HepG2 (cell line): ENCODE results near the gene NKX1-1. TPM values are rescaled to one million over a fixed set of nuclear protein-coding genes. Genes with fewer than 3 reads are reported as not detected.
"Not testable (repeated sequence)": the region's sequence is repeated elsewhere in the genome, so short reads cannot be mapped to it uniquely, and the experiment has no call there.

Experiments used
- ATAC-seq: fragments of 200-7000 bp; cut with Tn5 transposase; 3 replicates; pipeline ENCODE4 v1.9.1; 2020; ENCODE audit warnings: mild to moderate bottlenecking, moderate library complexity
- BruUV-seq: library from RNA; stranded (reverse); fragments of 400-500 nt; replicated peaks from 2 replicates; lab custom pipeline; 2021; lab: Mats Ljungman, UMichigan
- CTCF ChIA-PET: fragments of 300-600 bp; formaldehyde crosslinking; extraction: SDS; loops from one replicate; lab custom pipeline; 2021; ENCODE audit warnings: low total read pairs, inconsistent platforms, low intra/inter-chr PET ratio; lab: Yijun Ruan, JAX
- POLR2A ChIA-PET: fragments of 350-600 bp; sonication (Branson Sonifier 250); formaldehyde crosslinking; loops from one replicate; lab custom pipeline; 2020; ENCODE audit warnings: antibody characterized with exemption, inconsistent platforms; lab: Yijun Ruan, JAX
- DNase-seq: peaks from one replicate; pipeline ENCODE4 v3.0.0-alpha.2; 2015; ENCODE audit warnings: low spot score
- FAIRE-seq: peaks from 3 replicates; lab custom pipeline; 2011; peaks lifted over from hg19 to GRCh38; lab: Jason Lieb, UNC
- H2AFZ ChIP-seq: one replicate; pipeline ENCODE4 v1.6.1; 2011; ENCODE audit warnings: low read length, inconsistent platforms
- H3K27ac ChIP-seq: fragments of 300-600 bp; 3 replicates; pipeline ENCODE4 v1.8.0; 2011; ENCODE audit warnings: mixed run types, mild to moderate bottlenecking, mixed read lengths, low read length, inconsistent platforms; ENCODE audit not compliant: insufficient read depth; ENCODE audit errors: extremely low read length
- H3K27me3 ChIP-seq, 2 experiments: fragments of 200-600 bp in 1 of 2; 2 replicates in 1 of 2; 3 replicates in 1 of 2; pipeline versions ENCODE4 v1.6.0 to v1.8.0; 2011; ENCODE audit warnings: low read length in 2 of 2, mild to moderate bottlenecking in 2 of 2, moderate library complexity in 2 of 2, inconsistent platforms in 1 of 2; ENCODE audit not compliant: insufficient read depth in 2 of 2, control insufficient read depth in 1 of 2
- H3K36me3 ChIP-seq, 2 experiments: fragments of 200-600 bp in 1 of 2; replicated peaks in 1 of 2; 2 replicates in 1 of 2; 3 replicates in 1 of 2; pipeline versions ENCODE4 v1.5.1 to v1.8.0; 2011; ENCODE audit warnings: low read length in 2 of 2, inconsistent platforms in 1 of 2; ENCODE audit not compliant: insufficient read depth in 2 of 2, control insufficient read depth in 1 of 2
- H3K4me1 ChIP-seq: 2 replicates; pipeline ENCODE4 v1.5.1; 2012; ENCODE audit warnings: low read length, inconsistent platforms; ENCODE audit not compliant: insufficient read depth
- H3K4me2 ChIP-seq: 2 replicates; pipeline ENCODE4 v1.6.0; 2011; ENCODE audit warnings: low read depth, low read length, inconsistent platforms
- H3K4me3 ChIP-seq, 3 experiments: fragments of 200-600 bp in 1 of 3; sonication (generic), shearing (Covaris generic) in 1 of 3; replicated peaks in 1 of 3; 2 replicates each; pipeline ENCODE4 v1.5.1; 2011 to 2016; ENCODE audit warnings: low read length in 3 of 3, inconsistent platforms in 2 of 3, low read depth in 2 of 3, mild to moderate bottlenecking in 2 of 3, control low read depth in 1 of 3, mixed read lengths in 1 of 3; ENCODE audit not compliant: insufficient read depth in 1 of 3
- H3K79me2 ChIP-seq: one replicate; pipeline ENCODE4 v1.6.1; 2011; ENCODE audit warnings: low read length, inconsistent platforms; ENCODE audit not compliant: insufficient read depth
- H3K9ac ChIP-seq: 2 replicates; pipeline ENCODE4 v1.6.0; 2011; ENCODE audit warnings: mild to moderate bottlenecking, low read depth, low read length, inconsistent platforms; ENCODE audit not compliant: insufficient read depth
- H3K9me3 ChIP-seq: 2 replicates; pipeline ENCODE4 v1.5.1; 2012; ENCODE audit warnings: mild to moderate bottlenecking, low read length
- H4K20me1 ChIP-seq: 2 replicates; pipeline ENCODE4 v1.6.0; 2011; ENCODE audit warnings: inconsistent platforms, mild to moderate bottlenecking, low read length, moderate library complexity; ENCODE audit not compliant: insufficient read depth
- HNRNPL ChIP-seq: fragments of 200-400 bp; formaldehyde crosslinking; IDR thresholded peaks from 2 replicates; pipeline ENCODE4 v1.6.1; 2017; ENCODE audit warnings: mild to moderate bottlenecking, low read depth, low read length
- MNT ChIP-seq: fragments of 450-650 bp; IDR thresholded peaks from 2 replicates; pipeline ENCODE4 v1.6.1; 2016
- ZC3H13 ChIP-seq: sonication (generic); formaldehyde crosslinking; IDR thresholded peaks from 2 replicates; pipeline ENCODE4 v1.8.1; 2023; ENCODE audit warnings: mild to moderate bottlenecking, missing genetic modification reagents, moderate library complexity
- WGBS: methylation state at CpG from one replicate; pipeline ENCODE4 v1.1.6; 2017; ENCODE audit warnings: low lambda C conversion rate; 5-methylcytosine and 5-hydroxymethylcytosine counted together
- in situ Hi-C: cut with HindIII; loops from 2 replicates; pipeline ENCODE4 v1.10.0; 2017; ENCODE audit warnings: low pct_unique_long_range_greater_than_20kb; ENCODE audit not compliant: extremely low pct_ligation_motif_present
- intact Hi-C: fragments of 100-400 bp; cut with micrococcal nuclease; formaldehyde crosslinking; loops from one replicate; pipeline ENCODE4 v1.10.0; 2022; ENCODE audit not compliant: unreplicated experiment
- polyA plus RNA-seq, 8 experiments: library from polyadenylated mRNA; depleted of rRNA in 3 of 8; stranded (reverse) in 7 of 8; unstranded in 1 of 8; fragments of >200 nt; fragmentation: Illumina TruSeq in 4 of 8; extraction: Trizol in 4 of 8; gene quantifications; 2 replicates each; pipeline versions ENCODE4 v1.2.1 to v1.2.3, GENCODE V29; 2011 to 2016; ENCODE audit warnings: low read depth in 4 of 8, missing spikeins in 1 of 8, mixed read lengths in 1 of 8; ENCODE audit not compliant: insufficient read depth in 1 of 8
- total RNA-seq, 5 experiments: library from RNA; depleted of rRNA; stranded (reverse); fragments of >200 nt; fragmentation: Illumina TruSeq; extraction: Trizol; gene quantifications; 2 replicates each; pipeline ENCODE4 v1.2.3, GENCODE V29; 2016; ENCODE audit warnings: low read depth in 1 of 5

The NKX1-1 gene
- total and polyA plus RNA-seq, 2 of the 13 experiments (the other 11 are each of a cell fraction or from before 2014, with no cell fraction given) = not detected

- 0 out of 2 replicates have a peak, but pooled peaks have one; percentile 41 for TF ChIP-seq ZC3H13 (CRISPR knock-in tag)
- TF ChIP-seq, all 625 proteins: peak for 1
Observed at GRCh38 chr4:1395941-1396805, 10.1 kb downstream of the NKX1-1 start (continued).

GRCh38 chr4:1395389-1395820 is 10.8 kb downstream of the NKX1-1 start:
- H3K27me3 ChIP-seq, H4K20me1 ChIP-seq, H3K27ac ChIP-seq, H3K4me2 ChIP-seq, H2AFZ ChIP-seq, H3K9ac ChIP-seq, ATAC-seq, H3K36me3 ChIP-seq, intact Hi-C loops, H3K4me1 ChIP-seq, POLR2A ChIA-PET, H3K79me2 ChIP-seq, H3K4me3 ChIP-seq, H3K9me3 ChIP-seq, in situ Hi-C loops, FAIRE-seq, BruUV-seq, CTCF ChIA-PET, DNase-seq: not testable (repeated sequence)
- WGBS = 99% methylated on average over 21 of the region's 26 CpGs
- peak; percentile 75 for TF ChIP-seq HNRNPL

- H2AFZ ChIP-seq, H3K4me1 ChIP-seq, BruUV-seq, H3K27me3 ChIP-seq, in situ Hi-C loops, H4K20me1 ChIP-seq, H3K27ac ChIP-seq, H3K4me2 ChIP-seq, POLR2A ChIA-PET, CTCF ChIA-PET, H3K9me3 ChIP-seq, H3K9ac ChIP-seq, H3K4me3 ChIP-seq, H3K79me2 ChIP-seq, DNase-seq, intact Hi-C loops, ATAC-seq, FAIRE-seq, H3K36me3 ChIP-seq: not testable (repeated sequence)
- TF ChIP-seq MNT (peak; percentile 29; the same call in 1 of the 2 replicates), HNRNPL (peak; percentile 98)
- WGBS = 98% methylated on average over 29 of the region's 63 CpGs
Observed at GRCh38 chr4:1394554-1395388, 11.5 kb downstream of the NKX1-1 start.
